Measurements from ENCODE around the gene SP6.

Gene SP6

DNA sequence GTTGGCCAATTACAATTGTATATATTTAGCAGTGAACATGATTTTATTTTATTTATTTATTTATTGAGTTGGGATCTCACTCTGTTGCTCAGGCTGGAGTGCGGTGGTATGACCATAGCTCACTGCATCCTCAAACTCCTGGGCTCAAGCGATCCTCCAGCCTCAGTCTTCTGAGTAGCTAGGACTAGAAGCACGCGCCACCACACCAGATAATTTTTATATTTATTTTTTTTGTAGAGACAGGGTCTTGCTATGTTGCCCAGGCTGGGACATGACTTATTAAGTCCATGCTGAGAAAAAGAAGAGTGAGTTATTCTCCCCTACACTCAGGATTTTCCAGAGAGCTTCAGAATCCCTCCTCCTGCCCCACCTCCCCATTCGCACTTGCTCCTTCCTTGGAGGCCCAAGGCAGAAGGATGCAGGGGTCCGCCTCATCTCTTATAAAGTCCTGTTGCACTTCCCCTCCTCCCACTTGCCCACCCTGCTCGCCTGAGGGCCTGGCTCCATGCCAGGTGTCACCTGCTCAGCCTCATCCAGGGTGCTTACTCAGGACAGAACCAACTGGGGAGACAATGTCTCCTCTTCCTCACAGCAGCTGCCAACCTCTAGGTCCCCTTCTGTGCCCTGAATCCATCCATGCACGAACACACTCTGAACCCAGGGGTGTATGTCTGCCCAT is 29.0 kb upstream of the SP6 start:
- no peak for DNase-seq

DNA sequence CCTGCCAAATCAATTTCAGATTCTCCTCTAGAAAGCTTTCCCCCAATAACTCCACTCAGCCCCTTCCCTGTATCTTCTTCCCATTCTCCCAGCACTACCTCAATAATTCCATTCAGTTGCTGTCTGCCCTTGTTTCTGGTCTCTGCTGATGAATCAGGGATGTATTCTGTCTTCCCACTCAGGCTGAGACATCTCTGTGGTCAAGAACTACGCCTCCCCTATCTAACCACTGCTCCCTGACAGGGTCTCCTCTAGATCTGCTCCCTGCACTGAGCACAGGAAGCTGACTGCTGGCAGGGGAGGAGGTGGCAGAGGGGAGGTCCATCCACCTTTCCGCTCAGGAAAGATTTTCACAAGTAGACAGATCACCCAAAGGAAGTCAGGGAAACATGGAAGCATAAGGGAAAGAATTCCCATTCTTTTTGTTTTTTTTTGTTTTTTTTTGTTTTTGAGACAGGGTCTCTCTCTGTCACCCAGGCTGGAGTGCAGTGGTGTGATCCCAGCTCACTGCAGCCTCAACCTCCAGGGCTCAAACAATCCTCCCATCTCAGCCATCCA is 28.1 kb upstream of the SP6 start:
- no peak for DNase-seq

DNA sequence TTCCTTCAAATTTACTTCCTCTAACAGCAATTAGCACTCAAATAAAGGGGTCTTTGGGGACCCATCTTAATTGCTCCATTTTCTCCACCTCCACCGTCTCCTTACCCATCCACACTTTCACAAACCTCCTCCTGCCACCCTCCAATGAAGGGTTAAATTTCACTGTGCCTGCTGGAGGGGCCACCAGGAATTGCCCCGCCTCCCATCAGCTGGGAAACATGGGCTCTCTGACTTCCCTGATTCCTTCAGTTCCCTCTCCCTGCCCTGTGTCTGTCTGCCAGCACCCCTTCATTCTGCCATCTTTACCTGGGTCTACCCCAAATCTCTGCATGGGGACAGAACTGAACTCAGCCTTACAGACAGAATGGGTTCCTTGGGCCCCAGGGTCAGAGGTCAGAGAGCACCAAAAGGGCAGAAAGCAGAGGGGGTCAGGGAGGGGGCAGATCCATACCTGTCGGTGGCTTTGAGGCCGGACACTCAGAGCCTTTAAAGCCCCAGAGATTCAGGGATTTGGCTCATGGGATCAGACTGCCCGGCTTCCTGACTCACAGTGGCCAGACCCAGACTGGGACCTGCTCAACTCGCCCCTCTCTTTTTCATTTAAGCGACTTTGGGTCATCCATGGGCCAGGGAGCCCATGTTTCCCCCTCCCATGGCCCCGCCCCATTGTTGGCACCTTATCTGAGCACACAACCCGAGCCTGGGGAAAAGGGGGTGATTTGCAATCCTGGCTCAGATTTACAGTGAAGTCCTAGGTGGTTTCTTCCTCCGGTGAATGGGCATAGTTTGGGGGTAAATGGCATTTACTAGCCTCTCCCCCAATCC is 27.5 kb upstream of the SP6 start:
- no peak for DNase-seq

DNA sequence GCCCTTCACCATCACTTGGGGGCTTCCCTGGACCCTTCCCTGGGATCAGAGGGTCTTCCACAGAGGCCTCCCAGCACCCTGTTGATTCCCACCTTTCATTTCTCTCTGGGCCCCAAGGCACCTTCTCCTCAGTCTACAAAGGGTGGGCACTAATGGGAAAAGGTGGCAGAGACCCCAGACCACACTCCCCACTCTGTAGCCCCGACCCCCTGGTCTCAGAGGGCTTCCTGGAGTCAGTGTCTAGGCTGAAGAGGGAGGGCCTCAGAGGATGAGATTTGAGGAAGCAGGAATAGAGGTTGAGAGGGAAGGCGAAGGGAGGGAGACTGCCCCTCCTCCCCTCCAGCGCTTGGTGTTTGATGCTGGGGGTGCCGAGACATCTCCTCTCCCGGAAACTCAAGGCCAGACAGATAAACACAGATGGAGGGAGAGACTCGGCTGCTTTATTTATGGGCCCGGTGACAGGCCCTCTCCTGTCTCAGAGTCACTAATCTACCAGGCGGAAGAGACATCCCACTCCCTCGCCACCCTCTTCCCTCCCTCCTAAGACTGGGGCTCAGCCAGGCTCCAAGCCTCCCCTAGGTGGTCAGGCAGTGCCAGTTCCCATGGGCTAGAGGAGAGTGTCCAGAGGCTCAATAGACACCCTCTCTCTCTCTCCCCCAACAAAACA is 26.5 kb upstream of the SP6 start:
- DNase-seq = no peak

DNA sequence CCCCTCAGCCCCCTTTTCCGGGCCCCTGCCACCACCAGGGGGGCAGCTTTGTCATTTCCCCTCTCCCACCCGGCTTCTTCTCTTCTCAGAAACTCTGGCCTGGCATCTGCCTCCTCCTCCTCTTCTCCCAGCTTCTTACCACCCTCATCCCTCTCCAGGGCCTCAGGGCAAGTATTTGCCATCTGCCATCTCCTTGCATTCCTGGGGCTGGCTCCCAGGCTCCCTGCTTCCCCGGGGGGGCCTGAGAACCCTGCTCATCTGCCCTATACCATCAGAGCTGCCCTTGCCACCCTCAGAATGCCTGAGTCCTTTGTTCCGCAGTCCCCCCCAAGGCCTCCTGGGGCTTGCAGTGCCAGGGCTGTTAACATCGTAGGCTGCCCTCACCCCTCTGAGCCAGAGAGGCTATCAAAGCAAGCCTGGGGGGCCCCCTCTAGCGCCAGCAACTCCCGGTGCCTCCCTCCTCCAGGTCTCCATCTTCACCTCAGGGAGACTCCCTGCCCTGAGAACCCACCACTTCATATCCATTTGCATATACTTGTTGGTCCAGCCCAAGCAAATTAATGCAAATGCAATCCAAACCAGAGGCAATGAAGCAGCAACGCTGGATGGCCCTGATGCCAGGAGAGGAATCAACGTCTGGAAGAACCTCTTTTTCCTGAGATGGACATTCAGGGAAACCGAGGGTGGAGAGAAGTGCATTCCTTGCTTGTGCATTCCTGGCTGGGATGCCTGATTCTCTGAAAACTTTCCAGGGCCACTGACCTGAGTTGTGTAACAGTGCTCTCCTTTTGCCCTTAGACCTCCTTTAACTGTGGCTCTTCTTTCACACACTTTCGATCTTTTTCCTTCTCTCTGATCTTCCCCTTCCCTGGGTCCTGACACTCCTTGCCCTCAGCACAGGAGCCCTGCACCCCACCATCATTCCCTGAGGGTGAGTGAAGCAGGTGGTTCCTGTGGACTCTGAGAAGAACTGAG is 24.3 kb upstream of the SP6 start:
- no peak for DNase-seq

DNA sequence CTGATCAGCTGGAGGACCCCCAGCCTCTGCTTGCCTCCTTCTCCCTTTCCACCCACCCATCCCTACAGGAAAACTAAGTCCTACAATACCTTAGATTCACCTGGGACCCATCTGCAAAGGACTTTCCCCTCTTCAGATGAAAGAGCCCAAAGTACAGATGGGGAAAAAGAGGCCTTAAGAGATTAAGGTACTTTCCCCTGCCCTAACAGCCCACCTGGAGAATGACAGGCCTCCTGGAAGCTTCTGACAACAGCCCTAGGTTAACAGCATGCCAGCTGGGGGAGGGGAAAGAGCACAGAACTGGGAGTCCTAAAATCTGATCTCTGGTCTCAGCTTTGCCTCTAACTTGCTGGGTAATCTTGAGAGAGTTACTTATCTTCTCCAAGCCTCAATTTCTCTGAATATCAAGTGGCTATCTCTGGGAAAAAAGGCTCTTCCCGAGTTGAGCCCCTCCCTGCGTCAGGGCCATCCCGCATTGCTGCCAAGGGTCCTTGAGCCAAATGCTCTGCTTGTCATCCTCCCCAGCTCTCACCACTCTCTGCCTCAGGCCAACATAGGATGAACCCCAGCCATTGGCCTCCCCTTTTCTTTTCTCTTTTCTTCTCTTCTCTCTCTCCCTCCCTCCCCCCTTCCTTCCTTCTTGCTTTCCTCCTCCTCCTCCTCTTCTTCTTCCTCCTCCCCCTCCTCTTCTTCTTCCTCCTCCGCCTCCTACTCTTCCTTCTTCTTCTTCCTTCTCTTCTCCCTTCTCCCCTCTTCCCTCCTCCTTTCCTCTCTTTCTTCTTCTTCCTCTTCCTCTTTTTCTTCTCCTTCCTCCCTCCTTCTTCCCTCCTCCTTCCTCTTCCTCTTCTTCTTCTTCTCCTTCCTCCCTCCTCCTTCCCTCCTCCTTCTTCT is 22.5 kb upstream of the SP6 start:
- DNase-seq = no peak

DNA sequence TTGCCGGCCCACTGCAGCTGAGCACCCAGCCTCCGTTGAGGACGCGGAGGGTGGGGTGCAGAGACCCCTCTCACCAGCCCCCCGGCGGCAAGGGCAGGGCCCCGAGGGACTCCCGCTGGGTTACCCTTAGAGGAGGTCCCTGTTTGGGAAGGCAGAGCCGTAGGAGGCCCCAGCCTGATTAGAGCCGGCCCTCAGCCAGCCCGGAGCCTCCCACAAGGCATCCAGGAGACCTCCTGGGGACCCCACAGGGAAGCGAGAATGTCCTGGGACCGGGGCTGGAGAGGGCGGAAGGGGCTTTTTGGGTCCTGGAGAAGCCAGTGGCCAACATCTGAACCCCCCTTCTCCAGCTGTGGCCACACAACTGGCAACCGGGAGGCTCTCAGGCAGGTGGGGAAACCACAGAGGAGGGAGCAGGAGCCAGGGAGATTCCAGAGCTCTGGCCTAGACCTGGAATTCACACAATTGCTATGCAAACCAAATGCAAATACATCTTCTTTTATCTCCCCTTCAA is 21.7 kb upstream of the SP6 start:
- no peak for DNase-seq

DNA sequence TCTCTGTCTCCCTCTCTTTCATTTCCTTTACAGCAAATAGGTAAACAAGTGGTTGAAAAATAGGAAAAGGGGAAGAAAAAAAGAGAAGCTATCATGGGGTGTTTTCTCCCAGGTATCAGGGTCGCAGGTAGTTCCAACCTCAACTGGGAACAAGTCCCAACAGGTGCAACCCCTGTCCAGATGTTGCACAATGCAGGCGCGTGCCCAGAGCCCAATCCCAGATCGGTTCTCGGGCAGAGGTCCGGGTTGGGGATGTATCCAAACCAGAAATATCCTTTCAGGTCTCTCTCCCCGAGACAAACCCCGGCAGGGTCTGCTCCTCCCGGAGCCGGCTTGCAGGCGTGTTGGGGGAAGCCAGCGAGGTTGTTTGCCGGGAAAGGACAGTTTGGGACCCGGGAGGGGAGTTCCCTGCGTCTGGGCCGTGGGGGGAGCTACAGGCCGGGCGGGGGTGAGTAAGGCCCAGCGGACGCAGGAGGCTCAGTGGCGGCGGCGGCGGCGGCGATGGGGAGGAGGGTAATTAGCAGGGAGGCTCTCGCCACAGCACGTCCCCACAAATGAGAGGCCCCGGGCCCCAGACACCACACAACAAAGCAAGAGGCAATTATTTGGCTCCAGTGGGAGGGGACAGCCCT is 21.2 kb upstream of the SP6 start:
- no peak for DNase-seq

DNA sequence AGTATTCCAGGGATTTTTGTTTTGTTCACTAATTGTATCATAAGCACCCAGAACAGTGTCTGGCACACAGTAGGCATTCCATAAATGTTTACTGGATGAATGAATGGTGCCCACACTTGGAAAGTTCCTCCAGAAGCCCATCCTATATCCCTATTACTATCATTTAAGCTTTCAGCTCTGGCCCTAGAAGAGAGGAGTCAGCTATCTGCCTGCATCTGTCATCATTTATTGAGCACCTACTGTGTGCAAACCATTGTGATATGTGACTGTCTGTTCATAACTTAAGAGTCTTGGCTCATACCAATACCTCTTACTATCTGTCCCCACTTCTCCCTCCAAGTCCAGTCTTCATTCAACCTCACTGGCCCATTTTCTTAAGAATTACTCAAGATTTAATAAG is 20.1 kb upstream of the SP6 start:
- no peak for DNase-seq

DNA sequence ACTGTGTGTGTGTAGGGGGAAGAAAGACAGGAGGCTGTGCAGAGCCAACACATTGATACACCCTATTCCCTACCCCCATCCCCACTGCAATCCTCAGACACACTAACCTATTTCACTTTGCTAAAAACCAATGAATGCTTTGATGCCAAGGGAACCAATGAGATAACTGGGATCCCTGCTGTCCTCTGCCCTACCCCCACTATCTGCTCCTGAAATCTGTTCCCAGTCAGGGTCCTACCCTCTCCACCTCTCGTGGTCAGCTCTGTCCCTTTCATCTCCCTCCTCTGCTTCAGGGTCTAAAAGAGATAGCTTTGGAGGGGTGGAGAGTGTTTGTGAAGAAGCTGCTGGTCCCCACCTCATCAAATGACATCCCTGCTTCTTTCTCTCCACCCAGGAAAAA is 19.1 kb upstream of the SP6 start:
- no peak for DNase-seq

DNA sequence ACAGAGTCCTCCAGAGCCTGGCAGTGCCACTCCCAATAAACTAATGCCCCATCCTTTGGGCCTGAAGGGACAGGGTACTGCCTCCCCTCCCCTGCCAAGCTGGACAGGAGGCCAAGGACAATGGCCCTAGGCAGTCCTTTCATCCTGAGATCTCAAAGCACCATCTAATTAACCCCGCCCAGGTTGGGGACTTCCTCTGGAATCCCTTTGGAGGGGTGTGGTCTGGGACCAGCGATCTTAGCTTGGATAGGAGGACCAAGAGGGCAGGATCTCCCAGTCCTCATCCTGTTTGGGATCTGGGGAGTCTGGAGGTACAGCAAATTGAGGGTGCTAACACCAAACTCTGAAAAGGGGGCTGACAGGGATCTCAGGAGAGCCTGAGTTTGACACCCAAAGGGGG is 18.2 kb upstream of the SP6 start:
- DNase-seq = no peak

DNA sequence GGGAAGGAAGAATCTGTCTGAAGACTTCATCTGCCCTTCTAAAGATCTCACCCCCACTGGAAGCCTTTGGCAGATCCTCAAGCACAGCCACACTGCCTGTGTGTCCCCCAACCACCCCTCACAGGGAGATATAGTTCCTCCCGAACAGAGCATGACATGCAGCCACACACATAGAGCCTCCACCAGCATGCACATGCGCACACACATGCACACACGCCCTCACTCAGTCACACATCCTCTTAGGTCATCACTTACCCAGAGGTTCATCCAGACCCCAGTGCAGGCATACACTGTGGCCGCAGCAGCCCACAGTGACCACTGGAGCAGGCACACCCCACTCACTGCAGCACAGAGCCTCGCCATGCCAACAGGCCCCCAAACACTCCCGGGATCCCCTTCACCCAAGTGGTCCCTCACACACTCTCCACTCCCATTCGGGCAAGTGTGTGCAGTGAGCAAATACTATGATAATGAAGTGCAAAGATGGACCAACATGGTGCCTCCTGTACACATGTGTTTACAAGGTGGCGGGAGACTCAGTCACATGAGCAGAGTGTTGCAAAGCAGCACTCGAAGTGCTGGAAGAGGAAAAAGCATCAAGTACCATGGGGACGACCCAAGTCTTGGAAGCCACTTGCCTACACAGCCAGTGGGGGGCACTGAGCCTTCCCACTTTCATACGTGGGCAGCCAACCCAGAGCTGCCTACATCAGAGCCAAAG is 17.0 kb upstream of the SP6 start:
- no peak for DNase-seq

DNA sequence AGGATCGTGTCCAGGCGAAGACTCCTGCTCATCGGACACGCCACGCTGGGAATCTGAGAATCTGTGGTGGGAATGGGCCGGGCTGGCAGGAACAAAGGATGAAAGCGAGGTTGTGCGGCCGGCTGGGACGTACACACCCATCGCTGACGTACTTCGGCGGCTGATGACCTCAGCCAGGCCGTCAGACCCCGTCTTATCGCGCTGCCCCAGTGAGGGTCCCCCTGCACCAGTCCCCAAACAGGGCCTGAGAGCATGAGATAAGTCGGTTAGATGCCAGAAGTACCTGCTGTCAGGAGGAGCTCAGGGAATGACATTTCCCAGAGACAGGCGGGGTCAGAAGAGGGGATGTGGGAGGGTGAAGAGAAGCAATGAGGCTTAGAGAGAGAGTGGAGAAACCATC is 16.0 kb upstream of the SP6 start:
- DNase-seq = no peak

DNA sequence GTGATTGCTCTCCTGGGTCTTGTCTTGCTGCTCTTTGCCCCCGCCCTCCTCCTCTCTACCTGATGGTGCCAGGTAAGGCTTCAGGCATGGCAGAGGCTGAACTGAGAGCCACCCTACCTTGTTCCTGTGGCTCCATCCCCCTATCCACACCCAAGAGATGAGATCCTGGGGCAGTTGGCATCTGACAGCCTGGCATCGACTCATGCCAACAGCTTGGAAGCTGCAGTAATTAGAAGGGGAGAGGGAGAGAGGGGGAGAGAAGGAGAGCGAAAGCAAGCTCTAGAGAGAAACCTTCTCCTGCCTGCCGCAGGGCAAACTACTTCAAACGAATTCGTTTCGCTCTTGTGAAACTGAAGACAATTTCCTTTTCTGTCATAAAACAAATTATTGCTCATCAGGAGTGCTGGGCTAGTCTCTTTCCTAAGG is 13.8 kb upstream of the SP6 start:
- DNase-seq = no peak

DNA sequence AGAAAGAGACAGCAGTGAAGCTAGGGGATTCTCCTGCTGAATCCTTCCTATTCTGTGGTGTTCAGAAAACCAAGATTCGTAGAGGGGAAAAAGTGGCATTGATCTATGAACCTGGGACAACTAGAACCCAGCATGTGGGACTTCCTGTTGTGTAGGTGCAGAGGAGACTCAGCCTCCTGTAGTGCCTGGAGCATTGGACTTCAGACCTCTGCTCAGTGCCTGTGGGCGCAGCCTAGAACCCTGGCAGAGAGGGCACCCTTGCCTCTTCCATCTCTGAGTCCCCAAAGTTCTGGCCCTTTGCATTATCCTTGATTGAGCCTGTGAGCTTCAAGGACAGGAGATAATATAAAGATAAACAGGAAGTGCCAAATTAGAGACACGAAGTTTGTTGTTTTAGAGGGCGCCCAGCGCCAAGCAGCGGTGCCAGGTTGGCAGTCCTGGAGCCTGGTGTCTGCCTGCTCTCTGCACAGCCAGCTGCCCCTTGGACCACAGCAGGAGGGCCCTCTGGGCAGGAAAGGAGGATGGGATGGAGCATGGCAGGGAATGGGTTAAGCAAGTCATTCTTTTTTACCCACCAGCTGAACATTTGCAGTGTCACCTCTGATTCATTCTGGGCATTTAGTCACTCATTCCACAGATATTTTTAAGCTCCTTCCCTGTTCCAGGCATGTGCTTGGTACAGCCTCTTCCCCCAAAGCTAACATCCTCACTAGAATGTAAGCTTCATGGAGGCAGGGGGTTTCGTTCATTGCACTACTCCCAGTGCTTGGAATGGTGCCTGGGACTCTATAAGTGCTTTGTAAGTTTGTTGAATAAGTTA is 11.9 kb upstream of the SP6 start:
- no peak for DNase-seq

DNA sequence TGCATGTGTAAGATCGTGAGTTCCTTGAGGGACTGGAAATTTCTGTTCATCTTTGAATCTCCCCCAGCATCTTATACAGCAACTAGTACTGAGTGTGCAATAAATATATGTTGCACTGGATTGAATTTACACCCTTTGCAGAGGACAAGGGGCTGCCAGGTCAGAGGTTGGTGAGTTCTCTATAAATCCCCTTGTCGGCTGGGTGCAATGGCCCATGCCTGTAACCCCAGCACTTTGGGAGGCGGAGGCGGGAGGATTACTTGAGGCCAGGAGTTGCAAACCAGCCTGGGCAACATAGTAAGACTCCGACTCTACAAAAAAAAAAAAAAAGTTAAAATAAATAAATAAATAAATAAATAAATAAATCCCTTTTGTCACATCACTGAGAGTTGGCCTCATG is 9.4 kb upstream of the SP6 start:
- DNase-seq = no peak

Measured in amygdala (tissue), 56 donors.